Stimulated activated naive CD4-positive, alpha-beta T cell (primary cell): ENCODE measurements around the gene SH3RF2.
"Not testable (repeated sequence)": the region's sequence is repeated elsewhere in the genome, so short reads cannot be mapped to it uniquely, and the experiment has no call there.

Experiments
- DNase-seq, 6 experiments: peaks; one replicate each; lab custom pipeline; 2025; lab: John Stamatoyannopoulos, UW

The SH3RF2 gene

GRCh38 chr5:145980259-145980658 is 43.9 kb downstream of the SH3RF2 start:
- DNase-seq = no peak

DNA sequence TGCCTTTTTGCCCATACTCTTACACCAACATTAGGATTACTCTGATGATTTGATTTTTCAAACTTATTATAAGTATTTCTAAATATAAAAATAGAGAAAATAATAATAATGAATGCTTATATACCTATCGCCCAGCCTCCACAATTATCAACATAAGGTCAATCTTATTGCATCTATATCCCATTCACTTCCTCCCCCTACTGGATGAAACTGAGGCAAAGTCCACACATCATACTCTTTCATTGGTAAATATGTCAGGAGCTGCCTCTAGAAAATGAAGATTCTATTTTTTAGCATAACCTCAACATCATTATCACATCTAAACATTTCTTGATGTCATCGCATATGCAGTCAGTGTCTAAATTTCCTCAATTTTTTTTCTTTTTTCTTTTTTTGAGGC is 44.3 kb downstream of the SH3RF2 start:
- DNase-seq = no peak

DNA sequence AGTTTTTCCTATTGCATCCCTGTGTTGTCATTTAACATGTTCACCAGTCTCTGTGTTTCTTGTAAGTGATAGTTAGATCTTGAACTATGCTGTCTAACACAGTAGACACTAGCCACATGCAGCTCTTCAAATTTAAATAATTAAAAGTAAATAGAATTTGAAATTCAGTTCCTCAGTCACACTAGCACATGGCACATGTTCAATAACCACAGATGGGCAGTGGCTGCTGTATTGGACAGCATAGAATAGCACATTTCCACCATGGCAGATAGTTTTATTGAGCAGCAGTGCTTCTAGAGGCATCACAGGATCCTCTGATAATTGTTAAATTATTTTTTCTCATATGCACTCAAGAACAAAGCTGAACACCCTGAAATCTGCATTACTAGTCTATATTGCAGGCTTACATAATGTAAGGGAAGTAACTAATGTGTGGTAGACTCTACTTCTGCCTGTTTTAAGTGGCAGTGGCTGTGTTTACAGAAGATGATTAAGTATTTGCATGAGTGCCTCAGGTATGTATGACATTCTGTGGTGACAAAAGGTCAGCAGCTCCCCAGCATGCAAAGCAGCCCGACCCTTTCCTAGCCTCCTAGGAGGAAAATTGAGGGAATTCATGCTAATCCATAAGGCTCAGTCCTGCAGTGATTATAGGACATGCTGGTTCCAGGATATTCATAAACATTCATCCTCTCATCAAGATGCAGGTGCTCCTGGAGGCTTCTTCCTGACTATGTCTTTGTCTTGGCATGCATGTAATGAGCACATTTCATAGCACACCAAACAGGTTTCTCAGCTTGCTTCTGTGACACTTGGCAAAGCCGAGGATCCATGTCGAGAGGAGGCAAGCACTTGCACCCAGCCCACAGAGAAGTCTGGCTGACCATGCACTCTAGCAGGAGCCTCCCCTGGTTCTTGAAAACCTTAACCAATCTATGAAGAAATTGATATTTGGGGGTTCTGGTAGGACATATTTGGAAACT is 45.5 kb downstream of the SH3RF2 start:
- no peak for DNase-seq

DNA sequence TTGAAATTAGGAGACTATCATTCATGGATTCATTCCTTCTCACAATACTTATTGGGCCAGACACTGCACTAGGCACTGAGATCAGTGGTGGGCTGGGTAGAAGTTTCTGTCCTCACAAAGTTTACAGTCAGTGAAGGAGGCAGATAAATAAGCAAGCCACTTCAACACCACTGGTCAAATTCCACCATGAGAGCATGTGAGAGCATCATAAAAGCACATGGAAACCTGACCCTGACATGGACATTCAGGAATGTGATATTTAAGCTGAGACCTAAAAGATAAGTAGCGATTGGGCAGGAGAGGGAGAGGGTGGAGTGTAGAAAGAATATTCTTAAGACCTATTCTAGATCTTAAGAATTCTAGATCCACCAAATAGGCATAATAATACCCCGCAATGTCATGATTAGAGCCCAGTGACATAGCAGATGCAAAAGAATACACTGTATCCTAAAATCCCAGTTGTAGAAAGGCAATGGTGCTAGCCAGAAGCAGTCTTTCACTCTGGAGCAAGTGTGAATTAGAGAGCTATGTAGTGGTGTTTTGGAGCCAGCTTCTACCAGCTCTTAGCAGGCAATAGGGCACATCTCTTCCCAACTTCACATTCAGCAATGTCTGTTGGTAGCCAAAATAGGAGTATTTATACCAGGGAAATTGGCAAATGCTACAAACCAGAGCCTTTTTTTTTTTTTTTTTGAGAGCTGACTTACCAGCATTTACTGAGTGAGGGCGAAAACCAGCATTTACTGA is 46.4 kb downstream of the SH3RF2 start:
- DNase-seq = no peak

DNA sequence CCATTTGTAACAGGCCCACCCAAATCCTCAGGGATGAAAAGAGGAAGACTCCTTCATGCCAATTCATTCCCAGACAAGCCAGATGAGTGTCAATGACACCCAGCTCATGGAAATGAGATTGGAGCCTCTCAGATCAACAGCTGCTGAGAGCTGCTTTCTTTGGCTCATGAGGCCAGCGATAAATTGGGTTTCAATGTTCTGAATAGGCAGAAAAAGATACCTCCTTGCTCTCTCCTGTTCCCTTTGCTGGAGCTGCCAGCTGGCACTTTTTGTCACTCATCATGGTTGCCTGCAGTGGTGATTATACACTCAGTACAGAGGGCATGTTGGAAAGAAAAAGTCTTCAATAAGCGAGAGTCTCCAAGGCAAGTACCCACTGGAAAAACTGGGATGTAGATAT is 47.1 kb downstream of the SH3RF2 start:
- DNase-seq = no peak

DNA sequence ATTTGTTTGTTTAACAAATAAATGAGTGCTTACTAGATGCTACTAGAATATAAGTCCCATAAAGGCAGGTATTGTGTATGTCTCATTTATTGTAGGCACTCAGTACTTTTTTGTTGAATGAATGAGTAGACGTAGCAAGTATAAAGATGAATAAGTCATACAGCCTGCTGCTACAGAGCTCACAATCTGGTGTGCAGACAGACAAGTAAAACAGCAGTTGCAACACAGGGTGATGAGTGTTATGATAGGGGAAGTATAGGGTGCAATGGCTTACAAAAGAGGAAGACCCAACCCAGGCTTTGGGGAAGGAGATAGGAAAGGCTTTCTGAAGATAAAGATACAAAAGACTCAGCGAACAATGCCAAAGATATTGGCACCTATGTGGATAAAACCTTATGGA is 47.7 kb downstream of the SH3RF2 start:
- no peak for DNase-seq

DNA sequence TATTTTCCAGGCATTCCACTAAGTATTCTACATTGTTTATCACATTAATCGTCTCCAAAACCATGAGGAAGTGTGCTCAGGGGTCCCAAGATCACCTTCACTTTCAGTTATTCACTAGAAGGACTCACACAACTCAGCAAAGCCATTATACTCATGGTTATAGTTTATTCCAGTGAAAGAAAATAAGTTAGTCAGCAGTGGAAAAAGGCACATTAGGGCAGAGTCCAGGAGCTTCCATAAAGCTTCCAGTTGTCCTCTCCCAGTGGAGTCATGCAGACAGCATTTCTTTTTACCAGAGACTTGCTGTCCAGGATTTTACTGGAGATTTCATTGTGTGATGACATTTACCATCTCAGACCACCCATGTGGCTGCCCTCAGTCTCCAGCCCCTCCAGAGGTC is 51.5 kb downstream of the SH3RF2 start:
- no peak for DNase-seq

GRCh38 chr5:145988993-145989392 is 52.6 kb downstream of the SH3RF2 start:
- DNase-seq = no peak

GRCh38 chr5:145989428-145989827 is 53.0 kb downstream of the SH3RF2 start:
- DNase-seq = no peak

- no peak for DNase-seq
Measured at GRCh38 chr5:145990170-145990569, 53.8 kb downstream of the SH3RF2 start.

- DNase-seq = no peak
Measured at GRCh38 chr5:145991044-145991575, 54.7 kb downstream of the SH3RF2 start.

GRCh38 chr5:145993538-145993937 is 57.2 kb downstream of the SH3RF2 start:
- DNase-seq = not testable (repeated sequence)

DNA sequence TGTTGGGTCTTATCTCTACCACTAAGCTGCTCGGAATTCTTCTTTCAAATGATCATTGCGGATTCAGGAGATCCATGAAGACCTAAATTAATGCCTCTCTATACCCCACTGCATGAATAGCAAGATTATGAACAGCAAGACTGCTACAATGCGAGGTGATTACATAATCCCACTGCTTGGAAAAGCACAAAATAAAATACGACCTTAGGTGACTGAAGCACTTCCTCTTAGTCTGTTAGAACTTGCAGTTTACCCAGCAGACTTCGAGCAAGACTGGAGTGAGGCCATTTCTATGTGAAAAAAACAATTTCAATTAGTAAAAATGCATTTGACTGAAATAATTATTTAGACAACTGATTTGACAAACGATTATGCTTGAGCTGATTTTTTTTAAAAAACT is 59.8 kb downstream of the SH3RF2 start:
- DNase-seq = no peak

- DNase-seq = no peak
Measured at GRCh38 chr5:145999208-145999607, 62.8 kb downstream of the SH3RF2 start.

GRCh38 chr5:146000072-146000471 is 63.7 kb downstream of the SH3RF2 start:
- DNase-seq = no peak

- no peak for DNase-seq
Measured at GRCh38 chr5:146001544-146002190, 65.3 kb downstream of the SH3RF2 start.

DNA sequence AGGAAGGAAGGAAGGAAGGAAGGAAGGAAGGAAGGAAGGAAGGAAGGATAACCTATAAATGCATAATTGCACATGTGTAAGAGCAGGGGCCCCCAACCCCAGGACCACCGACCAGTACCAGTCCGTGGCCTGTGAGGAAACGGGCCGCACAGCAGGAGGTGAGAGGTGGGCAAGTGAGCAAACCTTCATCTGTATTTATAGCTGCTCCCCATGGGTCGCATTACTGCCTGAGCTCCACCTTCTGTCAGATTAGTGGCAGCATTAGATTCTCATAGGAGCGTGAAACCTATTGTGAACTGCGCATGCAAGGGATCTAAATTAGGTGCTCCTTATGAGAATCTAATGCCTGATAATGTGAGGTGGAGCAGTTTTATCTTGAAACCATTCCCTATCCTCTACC is 66.1 kb downstream of the SH3RF2 start:
- DNase-seq = no peak

GRCh38 chr5:146003852-146004251 is 67.5 kb downstream of the SH3RF2 start:
- DNase-seq = no peak

- no peak for DNase-seq
Measured at GRCh38 chr5:146005264-146005663, 68.9 kb downstream of the SH3RF2 start.

DNA sequence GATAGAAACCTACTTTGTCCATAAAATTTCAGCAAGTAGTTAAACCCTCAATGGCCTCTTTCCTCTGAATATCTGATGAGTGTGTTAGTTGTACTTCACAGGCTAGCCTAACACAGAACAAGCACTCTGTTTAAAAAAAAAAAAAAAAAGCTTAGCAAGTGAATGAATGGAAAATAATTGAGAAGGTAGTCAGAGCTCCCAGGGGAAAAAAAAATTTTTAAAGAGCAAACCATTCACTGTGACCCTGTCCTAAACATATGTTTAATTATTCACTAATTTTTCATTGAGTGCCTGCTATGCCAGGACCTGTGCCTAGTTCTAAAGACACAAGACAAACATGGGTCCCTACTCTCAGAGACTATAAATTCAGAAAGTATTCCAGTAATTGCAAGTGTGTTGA is 69.3 kb downstream of the SH3RF2 start:
- no peak for DNase-seq

GRCh38 chr5:146006470-146007190 is 70.3 kb downstream of the SH3RF2 start:
- no peak for DNase-seq

- no peak for DNase-seq
Measured at GRCh38 chr5:146007270-146007669, 70.9 kb downstream of the SH3RF2 start.
